ENCODE results near the gene LPCAT1. TPM values are rescaled to one million over a fixed set of nuclear protein-coding genes. Genes with fewer than 3 reads are reported as not detected.
"Not testable (repeated sequence)": the region's sequence is repeated elsewhere in the genome, so short reads cannot be mapped to it uniquely, and the experiment has no call there.

Gene LPCAT1
- total RNA-seq, 2 donors from 2014 or later: 17.1 to 27.3 TPM

GRCh38 chr5:1505506-1506241 is 18.1 kb downstream of the LPCAT1 start:
- no peaks in the 10 kb centered on the region for H3K27me3 ChIP-seq
- intact Hi-C loops (cut with DNase I): no loop called here
- H3K36me3 ChIP-seq: no peaks in the 10 kb centered on the region
- H3K9me3 ChIP-seq: no peaks in the 10 kb centered on the region
- H3K4me3 ChIP-seq: no peak overlapping the region
- H3K27ac ChIP-seq: no peak overlapping the region
- TF ChIP-seq CTCF (IDR thresholded peaks at IDR 0.05): no peak
- no peak for DNase-seq
- peaks cover 3% of the 10 kb centered on the region for H3K4me1 ChIP-seq
- H3K9ac ChIP-seq (ENCODE audit: low read depth in 2 of 2, low read length in 2 of 2): no peak overlapping the region

GRCh38 chr5:1505089-1505488 is 18.7 kb downstream of the LPCAT1 start:
- H3K27me3 ChIP-seq; H3K27ac ChIP-seq; H3K4me1 ChIP-seq; H3K4me3 ChIP-seq; intact Hi-C loops (cut with DNase I); H3K9ac ChIP-seq (ENCODE audit: low read depth in 2 of 2, low read length in 2 of 2); H3K36me3 ChIP-seq; H3K9me3 ChIP-seq; DNase-seq: not testable (repeated sequence)

DNA sequence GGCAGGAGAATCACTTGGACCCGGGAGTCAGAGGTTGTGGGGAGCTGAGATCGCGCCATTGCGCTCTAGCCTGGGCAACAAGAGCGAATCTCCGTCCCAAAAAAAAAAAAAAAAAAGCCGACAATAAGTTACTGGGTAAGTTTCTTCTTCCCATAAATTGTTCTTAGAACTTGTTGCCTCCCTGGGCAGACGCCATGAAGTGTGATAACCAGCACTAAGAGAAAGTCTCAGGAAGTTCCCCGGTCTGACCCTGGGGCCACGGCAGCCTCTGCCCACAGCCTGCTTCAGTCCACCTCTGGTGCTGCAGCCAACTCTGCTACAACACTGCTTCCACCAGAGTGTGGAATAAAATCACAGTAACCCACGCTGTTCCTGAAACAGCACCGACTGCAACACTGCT is 19.1 kb downstream of the LPCAT1 start:
- no peak overlapping the region for H3K9ac ChIP-seq (ENCODE audit: low read depth in 2 of 2, low read length in 2 of 2)
- H3K36me3 ChIP-seq: no peaks in the 10 kb centered on the region
- peaks cover 5% of the 10 kb centered on the region for H3K4me1 ChIP-seq
- no peak overlapping the region for H3K4me3 ChIP-seq
- no peak for TF ChIP-seq CTCF (IDR thresholded peaks at IDR 0.05)
- H3K27me3 ChIP-seq: no peaks in the 10 kb centered on the region
- H3K9me3 ChIP-seq: no peaks in the 10 kb centered on the region
- DNase-seq: no peak
- no peak overlapping the region for H3K27ac ChIP-seq
- intact Hi-C loops (cut with DNase I): no loop called here

GRCh38 chr5:1504069-1504595 is 19.6 kb downstream of the LPCAT1 start:
- TF ChIP-seq CTCF (IDR thresholded peaks at IDR 0.05): no peak
- no peak overlapping the region for H3K9ac ChIP-seq (ENCODE audit: low read depth in 2 of 2, low read length in 2 of 2)
- H3K36me3 ChIP-seq: no peaks in the 10 kb centered on the region
- no peak for DNase-seq
- no peak overlapping the region for H3K27ac ChIP-seq
- intact Hi-C loops (cut with DNase I): no loop called here
- H3K4me3 ChIP-seq: no peak overlapping the region
- no peaks in the 10 kb centered on the region for H3K27me3 ChIP-seq
- no peaks in the 10 kb centered on the region for H3K9me3 ChIP-seq
- peaks cover 5% of the 10 kb centered on the region for H3K4me1 ChIP-seq

DNA sequence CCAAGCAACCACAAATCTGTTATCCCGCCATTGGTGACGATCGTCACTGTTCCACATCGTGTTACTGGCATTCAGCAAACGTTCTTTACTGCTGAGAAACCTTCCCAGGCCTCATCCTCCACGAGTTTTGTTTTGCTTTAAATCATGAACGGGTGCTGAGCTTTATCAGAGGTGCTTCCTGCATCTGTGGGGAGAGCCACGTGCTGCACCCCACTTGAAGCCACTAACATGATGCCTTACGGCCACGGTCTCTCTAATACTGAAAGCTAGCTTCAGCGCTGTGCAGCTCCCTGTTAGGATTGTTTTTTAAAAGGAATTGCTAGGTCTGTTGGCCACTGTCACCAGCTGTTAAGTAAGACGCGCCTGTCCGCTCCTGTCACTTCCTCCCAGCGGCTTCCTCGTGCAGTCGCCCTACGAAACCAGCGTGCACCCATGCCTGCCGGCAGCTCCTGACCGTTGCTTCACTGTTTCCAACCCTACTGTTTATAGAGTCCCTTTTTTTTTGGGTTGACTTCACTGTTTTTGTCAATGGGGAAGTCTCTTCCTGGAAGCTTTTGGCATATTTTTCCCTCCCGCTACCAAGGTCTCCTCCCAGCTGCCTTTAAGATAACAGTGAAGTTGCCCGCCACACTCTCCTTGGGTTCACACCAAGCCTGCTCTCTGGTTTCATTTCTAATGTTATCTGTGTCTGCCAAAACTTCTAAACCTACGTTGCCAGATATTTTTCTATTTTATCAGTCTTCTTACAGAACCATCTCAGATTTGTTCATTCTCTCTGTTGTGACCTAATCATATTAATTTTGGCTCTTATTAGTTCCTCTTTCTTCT is 20.3 kb downstream of the LPCAT1 start:
- Histone ChIP-seq H3K9ac (ENCODE audit: low read depth in 2 of 2, low read length in 2 of 2) (no peak overlapping the region), H3K27ac (no peak overlapping the region), H3K4me3 (no peak overlapping the region), H3K9me3 (no peaks in the 10 kb centered on the region), H3K27me3 (no peaks in the 10 kb centered on the region), H3K36me3 (no peaks in the 10 kb centered on the region), H3K4me1 (peaks cover 5% of the 10 kb centered on the region)
- DNase-seq: no peak
- intact Hi-C loops (cut with DNase I): no loop called here
- no peak for TF ChIP-seq CTCF (IDR thresholded peaks at IDR 0.05)
